ENCODE data around the gene ROR1.

The ROR1 gene

DNA sequence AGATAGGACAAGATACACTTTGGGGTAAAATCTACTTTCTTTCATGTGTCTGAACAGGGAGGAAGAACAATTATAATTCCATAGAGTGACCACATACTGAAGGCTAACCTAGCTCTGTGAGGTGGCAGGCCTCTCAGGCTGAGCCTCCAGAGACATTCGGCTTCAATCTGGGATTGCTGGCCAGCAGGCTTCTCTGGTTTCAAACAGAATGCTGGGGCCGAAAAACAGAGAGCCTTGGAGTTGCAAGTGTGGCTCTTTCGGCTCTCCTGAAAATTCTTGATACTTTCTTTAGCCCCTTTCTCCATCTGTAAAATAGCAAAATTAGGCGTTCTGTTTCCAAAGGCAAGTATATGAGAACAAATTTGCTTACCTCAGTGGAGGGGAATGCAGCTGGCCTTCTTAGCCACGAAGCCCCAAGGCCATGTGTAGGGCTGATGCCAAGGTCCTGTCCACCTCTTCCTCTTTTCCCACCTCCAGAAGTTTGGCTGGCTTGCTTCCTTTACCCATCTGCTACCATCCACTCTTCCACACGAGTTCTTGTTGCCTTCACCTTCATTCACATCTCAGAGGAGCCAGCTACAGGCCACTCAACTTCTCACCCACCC lies 399.6 kb downstream of the ROR1 start:
- in situ Hi-C loops (cut with MboI; ENCODE audit: low sequenced_read_pairs, unreplicated experiment) = no loop called here
- TF ChIP-seq, protein P1, sequence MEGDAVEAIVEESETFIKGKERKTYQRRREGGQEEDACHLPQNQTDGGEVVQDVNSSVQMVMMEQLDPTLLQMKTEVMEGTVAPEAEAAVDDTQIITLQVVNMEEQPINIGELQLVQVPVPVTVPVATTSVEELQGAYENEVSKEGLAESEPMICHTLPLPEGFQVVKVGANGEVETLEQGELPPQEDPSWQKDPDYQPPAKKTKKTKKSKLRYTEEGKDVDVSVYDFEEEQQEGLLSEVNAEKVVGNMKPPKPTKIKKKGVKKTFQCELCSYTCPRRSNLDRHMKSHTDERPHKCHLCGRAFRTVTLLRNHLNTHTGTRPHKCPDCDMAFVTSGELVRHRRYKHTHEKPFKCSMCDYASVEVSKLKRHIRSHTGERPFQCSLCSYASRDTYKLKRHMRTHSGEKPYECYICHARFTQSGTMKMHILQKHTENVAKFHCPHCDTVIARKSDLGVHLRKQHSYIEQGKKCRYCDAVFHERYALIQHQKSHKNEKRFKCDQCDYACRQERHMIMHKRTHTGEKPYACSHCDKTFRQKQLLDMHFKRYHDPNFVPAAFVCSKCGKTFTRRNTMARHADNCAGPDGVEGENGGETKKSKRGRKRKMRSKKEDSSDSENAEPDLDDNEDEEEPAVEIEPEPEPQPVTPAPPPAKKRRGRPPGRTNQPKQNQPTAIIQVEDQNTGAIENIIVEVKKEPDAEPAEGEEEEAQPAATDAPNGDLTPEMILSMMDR (IDR thresholded peaks at IDR 0.05; ENCODE audit: borderline replicate concordance, control extremely low read depth, extremely low read depth, insufficient read depth, missing control alignments) = no peak
- no peak for DNase-seq (ENCODE audit: low spot score)

DNA sequence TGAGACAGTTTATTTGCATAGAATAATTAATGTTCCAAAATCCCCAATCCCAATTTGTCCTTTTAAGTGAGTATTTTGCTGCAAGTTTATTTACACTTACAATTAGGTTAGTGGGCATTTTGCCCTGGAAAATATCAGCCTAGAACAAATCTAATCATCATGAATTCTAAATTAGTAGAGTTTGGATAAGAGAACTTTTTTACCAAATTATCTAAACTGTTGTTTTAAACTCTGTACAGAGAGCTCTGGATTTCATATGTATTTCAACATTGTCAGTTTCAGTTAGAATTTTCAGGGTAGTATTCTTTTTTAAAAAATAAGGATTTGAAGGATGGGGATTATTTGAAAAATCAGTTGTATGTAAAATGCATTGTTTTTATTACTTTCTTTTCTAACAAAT lies 401.8 kb downstream of the ROR1 start:
- no peak for DNase-seq (ENCODE audit: low spot score)
- TF ChIP-seq, protein P1 (IDR thresholded peaks at IDR 0.05; ENCODE audit: borderline replicate concordance, control extremely low read depth, extremely low read depth, insufficient read depth, missing control alignments) = no peak
- in situ Hi-C loops (cut with MboI; ENCODE audit: low sequenced_read_pairs, unreplicated experiment) = no loop called here

GRCh38 chr1:64176659-64177058 lies 402.8 kb downstream of the ROR1 start:
- in situ Hi-C loops (cut with MboI; ENCODE audit: low sequenced_read_pairs, unreplicated experiment) = no loop called here
- TF ChIP-seq, protein P1 (IDR thresholded peaks at IDR 0.05; ENCODE audit: borderline replicate concordance, control extremely low read depth, extremely low read depth, insufficient read depth, missing control alignments) = no peak
- no peak for DNase-seq (ENCODE audit: low spot score)

DNA sequence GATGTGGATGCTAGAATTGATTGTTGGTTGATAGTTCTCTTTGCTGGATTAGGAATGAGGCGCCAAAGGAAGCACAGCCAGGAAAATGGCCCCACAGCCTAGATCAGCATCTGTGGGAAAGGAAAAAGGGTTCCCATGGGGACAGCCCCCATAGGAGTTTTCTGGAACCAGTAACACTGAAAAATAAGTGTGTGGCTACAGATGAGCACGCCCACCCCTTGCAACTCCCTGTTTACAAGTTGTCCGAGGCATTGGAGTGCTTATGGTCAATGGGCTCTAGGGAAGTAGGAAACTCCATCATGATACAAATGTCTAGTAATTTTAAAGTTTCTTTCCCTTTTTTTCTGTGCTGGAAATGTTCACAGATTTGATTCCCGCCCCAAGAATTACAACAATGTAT lies 405.8 kb downstream of the ROR1 start:
- in situ Hi-C loops (cut with MboI; ENCODE audit: low sequenced_read_pairs, unreplicated experiment) = no loop called here
- DNase-seq (ENCODE audit: low spot score) = no peak
- TF ChIP-seq, protein P1 (IDR thresholded peaks at IDR 0.05; ENCODE audit: borderline replicate concordance, control extremely low read depth, extremely low read depth, insufficient read depth, missing control alignments) = no peak

- no peak for DNase-seq (ENCODE audit: low spot score)
- TF ChIP-seq, protein P1 (IDR thresholded peaks at IDR 0.05; ENCODE audit: borderline replicate concordance, control extremely low read depth, extremely low read depth, insufficient read depth, missing control alignments) = no peak
- in situ Hi-C loops (cut with MboI; ENCODE audit: low sequenced_read_pairs, unreplicated experiment) = no loop called here
Measured at GRCh38 chr1:64182207-64182606, 408.4 kb downstream of the ROR1 start.

- TF ChIP-seq, protein P1 (IDR thresholded peaks at IDR 0.05; ENCODE audit: borderline replicate concordance, control extremely low read depth, extremely low read depth, insufficient read depth, missing control alignments) = no peak
- in situ Hi-C loops (cut with MboI; ENCODE audit: low sequenced_read_pairs, unreplicated experiment) = no loop called here
- DNase-seq (ENCODE audit: low spot score) = no peak
Measured at GRCh38 chr1:64183395-64184002, 409.7 kb downstream of the ROR1 start.
